ENCODE measurements around the gene RFPL2.

Gene RFPL2

GRCh38 chr22:32233091-32233490 is 28.2 kb upstream of the RFPL2 start:
- H3K4me3 ChIP-seq: no peak overlapping the region
- TF ChIP-seq EZH2 (IDR thresholded peaks at IDR 0.05): no peak
- no peak for TF ChIP-seq POLR2AphosphoS5 (IDR thresholded peaks at IDR 0.05; ENCODE audit: borderline replicate concordance, low read depth, low read length)
- no peak for TF ChIP-seq FOXP2 (optimal IDR thresholded peaks at IDR 0.05; ENCODE audit: control extremely low read depth, extremely low read length, insufficient read depth)
- no peaks in the 10 kb centered on the region for H3K9me3 ChIP-seq (ENCODE audit: low read depth, low read length)
- H3K27ac ChIP-seq: no peak overlapping the region
- no peak for DNase-seq (ENCODE audit: low read depth, low spot score)
- no peak overlapping the region for H3K9ac ChIP-seq (ENCODE audit: insufficient read length)
- H3K36me3 ChIP-seq (ENCODE audit: insufficient read depth, low read length): no peaks in the 10 kb centered on the region

- Histone ChIP-seq H3K4me3 (no peak overlapping the region), H3K27ac (no peak overlapping the region), H3K9ac (ENCODE audit: insufficient read length) (no peak overlapping the region), H3K36me3 (ENCODE audit: insufficient read depth, low read length) (no peaks in the 10 kb centered on the region), H3K9me3 (ENCODE audit: low read depth, low read length) (no peaks in the 10 kb centered on the region)
- no peak for DNase-seq (ENCODE audit: low read depth, low spot score)
- TF ChIP-seq POLR2AphosphoS5 (IDR thresholded peaks at IDR 0.05; ENCODE audit: borderline replicate concordance, low read depth, low read length) (no peak), FOXP2 (optimal IDR thresholded peaks at IDR 0.05; ENCODE audit: control extremely low read depth, extremely low read length, insufficient read depth) (no peak), EZH2 (IDR thresholded peaks at IDR 0.05) (no peak)
Measured at GRCh38 chr22:32232191-32232830, 27.4 kb upstream of the RFPL2 start.

GRCh38 chr22:32226326-32227104 is 21.6 kb upstream of the RFPL2 start:
- Histone ChIP-seq H3K9me3 (ENCODE audit: low read depth, low read length) (no peaks in the 10 kb centered on the region), H3K4me3 (no peak overlapping the region), H3K27ac (no peak overlapping the region), H3K36me3 (ENCODE audit: insufficient read depth, low read length) (no peaks in the 10 kb centered on the region), H3K9ac (ENCODE audit: insufficient read length) (no peak overlapping the region)
- TF ChIP-seq POLR2AphosphoS5 (IDR thresholded peaks at IDR 0.05; ENCODE audit: borderline replicate concordance, low read depth, low read length): no peak
- TF ChIP-seq EZH2 (IDR thresholded peaks at IDR 0.05): no peak
- TF ChIP-seq FOXP2 (optimal IDR thresholded peaks at IDR 0.05; ENCODE audit: control extremely low read depth, extremely low read length, insufficient read depth): no peak
- DNase-seq (ENCODE audit: low read depth, low spot score): no peak

- H3K9me3 ChIP-seq (ENCODE audit: low read depth, low read length): no peaks in the 10 kb centered on the region
- no peak for DNase-seq (ENCODE audit: low read depth, low spot score)
- H3K27ac ChIP-seq: no peak overlapping the region
- H3K36me3 ChIP-seq (ENCODE audit: insufficient read depth, low read length): no peaks in the 10 kb centered on the region
- no peak overlapping the region for H3K4me3 ChIP-seq
- TF ChIP-seq FOXP2 (optimal IDR thresholded peaks at IDR 0.05; ENCODE audit: control extremely low read depth, extremely low read length, insufficient read depth) (no peak), EZH2 (IDR thresholded peaks at IDR 0.05) (no peak), POLR2AphosphoS5 (IDR thresholded peaks at IDR 0.05; ENCODE audit: borderline replicate concordance, low read depth, low read length) (no peak)
- H3K9ac ChIP-seq (ENCODE audit: insufficient read length): no peak overlapping the region
Measured at GRCh38 chr22:32222991-32223390, 18.1 kb upstream of the RFPL2 start.

GRCh38 chr22:32219026-32219425 is 14.2 kb upstream of the RFPL2 start:
- DNase-seq (ENCODE audit: low read depth, low spot score): no peak
- no peak overlapping the region for H3K4me3 ChIP-seq
- H3K27ac ChIP-seq: no peak overlapping the region
- no peaks in the 10 kb centered on the region for H3K36me3 ChIP-seq (ENCODE audit: insufficient read depth, low read length)
- no peak overlapping the region for H3K9ac ChIP-seq (ENCODE audit: insufficient read length)
- H3K9me3 ChIP-seq (ENCODE audit: low read depth, low read length): no peaks in the 10 kb centered on the region
- TF ChIP-seq FOXP2 (optimal IDR thresholded peaks at IDR 0.05; ENCODE audit: control extremely low read depth, extremely low read length, insufficient read depth): no peak
- TF ChIP-seq POLR2AphosphoS5 (IDR thresholded peaks at IDR 0.05; ENCODE audit: borderline replicate concordance, low read depth, low read length): no peak
- TF ChIP-seq EZH2 (IDR thresholded peaks at IDR 0.05): no peak

GRCh38 chr22:32218470-32218869 is 13.6 kb upstream of the RFPL2 start:
- no peak for DNase-seq (ENCODE audit: low read depth, low spot score)
- H3K9ac ChIP-seq (ENCODE audit: insufficient read length): no peak overlapping the region

GRCh38 chr22:32217465-32217864 is 12.6 kb upstream of the RFPL2 start:
- Histone ChIP-seq H3K4me3 (no peak overlapping the region), H3K9ac (ENCODE audit: insufficient read length) (no peak overlapping the region), H3K27ac (no peak overlapping the region), H3K36me3 (ENCODE audit: insufficient read depth, low read length) (no peaks in the 10 kb centered on the region), H3K9me3 (ENCODE audit: low read depth, low read length) (no peaks in the 10 kb centered on the region)
- TF ChIP-seq FOXP2 (optimal IDR thresholded peaks at IDR 0.05; ENCODE audit: control extremely low read depth, extremely low read length, insufficient read depth) (no peak), EZH2 (IDR thresholded peaks at IDR 0.05) (no peak), POLR2AphosphoS5 (IDR thresholded peaks at IDR 0.05; ENCODE audit: borderline replicate concordance, low read depth, low read length) (no peak)
- no peak for DNase-seq (ENCODE audit: low read depth, low spot score)

More at GRCh38 chr22:32218470-32218869, 13.6 kb upstream of the RFPL2 start:
- Histone ChIP-seq H3K4me3 (no peak overlapping the region), H3K36me3 (ENCODE audit: insufficient read depth, low read length) (no peaks in the 10 kb centered on the region), H3K27ac (no peak overlapping the region), H3K9me3 (ENCODE audit: low read depth, low read length) (no peaks in the 10 kb centered on the region)
- no peak for TF ChIP-seq FOXP2 (optimal IDR thresholded peaks at IDR 0.05; ENCODE audit: control extremely low read depth, extremely low read length, insufficient read depth)
- no peak for TF ChIP-seq POLR2AphosphoS5 (IDR thresholded peaks at IDR 0.05; ENCODE audit: borderline replicate concordance, low read depth, low read length)
- no peak for TF ChIP-seq EZH2 (IDR thresholded peaks at IDR 0.05)

GRCh38 chr22:32216911-32217310 is 12.0 kb upstream of the RFPL2 start:
- Histone ChIP-seq H3K9me3 (ENCODE audit: low read depth, low read length) (no peaks in the 10 kb centered on the region), H3K4me3 (no peak overlapping the region), H3K9ac (ENCODE audit: insufficient read length) (no peak overlapping the region), H3K27ac (no peak overlapping the region), H3K36me3 (ENCODE audit: insufficient read depth, low read length) (no peaks in the 10 kb centered on the region)
- TF ChIP-seq POLR2AphosphoS5 (IDR thresholded peaks at IDR 0.05; ENCODE audit: borderline replicate concordance, low read depth, low read length): no peak
- no peak for TF ChIP-seq FOXP2 (optimal IDR thresholded peaks at IDR 0.05; ENCODE audit: control extremely low read depth, extremely low read length, insufficient read depth)
- no peak for TF ChIP-seq EZH2 (IDR thresholded peaks at IDR 0.05)
- no peak for DNase-seq (ENCODE audit: low read depth, low spot score)
